Activated CD8-positive, alpha-beta memory T cell treated with anti-CD3 and anti-CD28 coated beads for 36 hours (primary cell): ENCODE data around the gene CELA3B. TPM values are rescaled to one million over a fixed set of nuclear protein-coding genes. Genes with fewer than 3 reads are reported as not detected.
"Not testable (repeated sequence)": the region's sequence is repeated elsewhere in the genome, so short reads cannot be mapped to it uniquely, and the experiment has no call there.

Experiments
- CTCF ChIA-PET: fragments of 350-600 bp; sonication (Branson Sonifier 250); formaldehyde crosslinking; loops from one replicate; lab custom pipeline; 2021; ENCODE audit warnings: antibody characterized with exemption; lab: Charles Lee
- POLR2A ChIA-PET: fragments of 350-600 bp; sonication (Branson Sonifier 250); formaldehyde crosslinking; loops from one replicate; lab custom pipeline; 2021; ENCODE audit warnings: antibody characterized with exemption; lab: Charles Lee
- total RNA-seq, 2 experiments: library from RNA; stranded (reverse); gene quantifications; one replicate each; pipeline ENCODE4 v1.2.3, GENCODE V29; 2021

Gene CELA3B
- total RNA-seq, 2 experiments from 2014 or later = not detected

- POLR2A ChIA-PET = interaction anchor here (1.8 kb wide), 1 partner anchor 10 kb away, joined by 6 read pairs; no protein-coding TSS in a partner anchor
- CTCF ChIA-PET = no interaction called here
These were observed 53.2 kb downstream of the CELA3B start for GRCh38 chr1:22030057-22030456.

- ChIA-PET CTCF (interaction anchor here (0.8 kb wide), 1 partner anchor 247 kb away, joined by 3 read pairs; the partner anchor contains the start of gene USP48), POLR2A (interaction anchor here (1.8 kb wide), 1 partner anchor 10 kb away, joined by 6 read pairs; no protein-coding TSS in a partner anchor)
These were observed 53.7 kb downstream of the CELA3B start for GRCh38 chr1:22030473-22030872.

- ChIA-PET POLR2A (interaction anchor here (1.8 kb wide), 1 partner anchor 9 kb away, joined by 6 read pairs; no protein-coding TSS in a partner anchor), CTCF (interaction anchor here (0.8 kb wide), 1 partner anchor 248 kb away, joined by 3 read pairs; the partner anchor contains the start of gene USP48)
These were observed 54.6 kb downstream of the CELA3B start for GRCh38 chr1:22031214-22031962.

- CTCF ChIA-PET, POLR2A ChIA-PET: not testable (repeated sequence)
These were observed 58.0 kb downstream of the CELA3B start for GRCh38 chr1:22034834-22035233.

- CTCF ChIA-PET = interaction anchor here (0.6 to 3.7 kb wide), 3 partner anchors 9 to 533 kb away, joined by 3 to 22 read pairs (median 4); no protein-coding TSS in a partner anchor
- POLR2A ChIA-PET = interaction anchor here (2.2 to 4.2 kb wide), 2 partner anchors 12 to 15 kb away, joined by 5 to 28 read pairs; partner anchors contain the start of gene CDC42
These were observed 60.7 kb downstream of the CELA3B start for GRCh38 chr1:22037520-22037919.

GRCh38 chr1:22038036-22038435 lies 61.2 kb downstream of the CELA3B start:
- CTCF ChIA-PET = interaction anchor here (0.8 to 3.7 kb wide), 4 partner anchors 10 to 14 kb away, joined by 3 to 22 read pairs (median 6); no protein-coding TSS in a partner anchor
- POLR2A ChIA-PET = interaction anchor here (2.2 to 4.2 kb wide), 2 partner anchors 13 to 15 kb away, joined by 5 to 28 read pairs; partner anchors contain the start of gene CDC42

Other genes with a start within 250 kb of the CELA3B start
- gene USP48, start 193.9 kb upstream of the CELA3B start, total RNA-seq = 10 to 100 TPM; 58.8 to 61.1 TPM
- gene LDLRAD2, start 164.8 kb upstream of the CELA3B start, total RNA-seq = not detected
- 1 to 10 TPM; 1.7 to 2.3 TPM for gene HSPG2, start 39.7 kb upstream of the CELA3B start, total RNA-seq
- not detected for gene CELA3A, start 24.6 kb downstream of the CELA3B start, total RNA-seq
- gene CDC42, start 75.7 kb downstream of the CELA3B start, total RNA-seq = 100 to 1,000 TPM; 264 to 273 TPM
- not detected for gene WNT4, start 166.1 kb downstream of the CELA3B start, total RNA-seq